Body of pancreas (tissue), 4 donors: ENCODE data around the gene OBP2A.

Experiments
- CTCF ChIP-seq, 7 experiments: fragments of 450-650 bp in 4 of 7; fragments of 200-600 bp in 3 of 7; sonication (generic) in 3 of 7; IDR thresholded peaks; one replicate each; pipeline ENCODE4 v1.5.1; 2016 to 2019; ENCODE audit warnings: antibody characterized with exemption in 7 of 7
- POLR2A ChIP-seq, 3 donors: fragments of 450-650 bp; IDR thresholded peaks; one replicate each; pipeline ENCODE4 v1.6.1; 2016; ENCODE audit warnings: antibody characterized with exemption in 3 of 3, mild to moderate bottlenecking in 2 of 3

GRCh38 chr9:135590486-135591079 lies 44.7 kb downstream of the OBP2A start:
- TF ChIP-seq CTCF (IDR thresholded peaks at IDR 0.05) (no peak), POLR2A (IDR thresholded peaks at IDR 0.05) (no peak)
